Measurements from ENCODE around the gene MICU1.

Gene MICU1

DNA sequence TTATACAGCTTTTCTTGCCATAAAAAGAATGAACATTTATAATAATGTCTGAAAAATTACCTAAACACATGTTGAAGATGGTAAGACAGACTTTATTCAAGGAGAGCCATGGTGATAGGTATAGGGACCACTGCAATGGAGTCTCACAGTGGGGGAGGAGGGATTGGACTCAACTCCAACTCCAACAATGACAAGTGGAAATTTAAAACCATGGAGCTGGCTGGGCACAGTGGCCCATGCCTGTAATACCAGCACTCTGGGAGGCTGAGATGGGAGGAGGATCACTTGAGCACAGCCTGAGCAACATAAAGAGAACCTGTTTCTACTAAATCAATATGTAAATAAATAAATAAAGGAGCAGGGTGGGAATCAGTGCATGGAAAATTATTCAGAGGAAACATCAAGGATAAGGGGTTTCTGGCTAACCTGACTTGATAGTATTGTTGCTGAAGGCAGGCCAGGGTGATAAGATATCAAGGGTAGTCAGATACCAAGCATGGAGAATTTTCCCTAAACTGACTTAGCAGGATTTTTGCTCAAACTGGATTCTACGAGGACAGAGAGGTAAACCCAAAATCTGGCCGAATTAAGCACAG, 19.5 kb upstream of the MICU1 start:
- no peak overlapping the region for H3K4me3 ChIP-seq (ENCODE audit: low read depth, low read length)
- no peak for TF ChIP-seq CTCF (IDR thresholded peaks at IDR 0.05; ENCODE audit: low read depth, low read length)

DNA sequence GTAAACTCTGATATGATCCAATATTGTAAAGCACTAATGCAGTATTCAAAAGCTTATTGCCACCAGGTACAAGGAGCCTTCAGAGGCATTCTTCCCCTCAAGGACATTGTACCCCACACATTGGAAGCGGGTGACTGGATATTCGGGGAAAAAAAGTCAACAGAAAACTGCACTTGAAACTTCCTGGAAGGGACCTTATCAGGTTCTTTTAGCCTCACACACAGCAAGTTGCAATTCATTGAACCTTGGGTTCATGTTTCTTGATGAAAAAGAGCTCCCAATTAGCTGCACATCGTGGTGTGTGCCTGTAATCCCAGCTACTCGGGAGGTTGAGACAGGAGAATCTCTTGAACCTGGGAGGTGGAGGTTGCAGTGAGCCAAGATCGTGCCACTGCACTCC, 16.4 kb upstream of the MICU1 start:
- TF ChIP-seq CTCF (IDR thresholded peaks at IDR 0.05; ENCODE audit: low read depth, low read length), result no peak
- no peak overlapping the region for H3K4me3 ChIP-seq (ENCODE audit: low read depth, low read length)

GRCh38 chr10:72639441-72639873, 13.6 kb upstream of the MICU1 start:
- H3K4me3 ChIP-seq (ENCODE audit: low read depth, low read length), result no peak overlapping the region
- TF ChIP-seq CTCF (IDR thresholded peaks at IDR 0.05; ENCODE audit: low read depth, low read length), result no peak

- TF ChIP-seq CTCF (IDR thresholded peaks at IDR 0.05; ENCODE audit: low read depth, low read length), result no peak
- H3K4me3 ChIP-seq (ENCODE audit: low read depth, low read length), result no peak overlapping the region
Observed at GRCh38 chr10:72638586-72639440, 12.9 kb upstream of the MICU1 start.

DNA sequence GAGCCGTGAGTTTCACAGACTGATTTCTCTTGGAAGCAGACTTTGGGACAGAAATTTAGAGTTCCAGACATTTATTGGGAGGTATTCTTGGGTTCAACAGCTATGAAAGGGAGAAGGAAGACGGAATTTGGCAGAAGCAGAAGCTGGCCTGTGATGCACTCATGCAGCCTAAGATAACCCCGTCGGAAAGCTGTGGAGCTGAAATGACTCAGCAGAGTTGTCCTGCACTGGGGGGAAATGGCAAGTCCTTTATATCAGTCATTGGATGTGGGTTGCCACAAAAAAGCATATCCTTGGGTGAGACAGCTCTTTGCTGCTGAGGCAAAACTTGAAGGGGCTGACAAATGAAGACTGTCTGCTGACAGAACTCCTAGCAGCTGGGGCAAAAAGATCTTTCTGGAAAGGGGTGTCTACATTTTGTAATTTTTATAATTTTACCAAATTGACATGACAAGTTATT, 11.5 kb upstream of the MICU1 start:
- no peak for TF ChIP-seq CTCF (IDR thresholded peaks at IDR 0.05; ENCODE audit: low read depth, low read length)
- H3K4me3 ChIP-seq (ENCODE audit: low read depth, low read length), result no peak overlapping the region

DNA sequence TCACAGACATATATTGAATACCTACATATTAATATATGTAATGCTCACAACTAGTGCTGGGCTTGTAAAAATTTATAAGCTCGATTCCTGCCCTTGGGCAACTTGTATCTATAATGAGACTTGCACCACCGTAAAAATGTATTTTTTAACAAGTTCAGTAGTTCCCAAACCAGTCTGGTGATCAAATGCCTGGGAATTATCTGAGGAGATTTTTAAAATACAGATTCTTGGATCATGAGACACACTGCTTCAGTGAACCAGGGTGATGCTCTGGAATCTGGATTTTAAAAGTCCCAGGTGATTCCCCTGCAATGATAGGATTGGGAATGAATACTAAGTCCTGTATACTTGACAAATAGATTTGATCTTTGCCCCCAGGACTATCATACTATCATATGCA, 4.3 kb upstream of the MICU1 start:
- no peak overlapping the region for H3K4me3 ChIP-seq (ENCODE audit: low read depth, low read length)
- no peak for TF ChIP-seq CTCF (IDR thresholded peaks at IDR 0.05; ENCODE audit: low read depth, low read length)

DNA sequence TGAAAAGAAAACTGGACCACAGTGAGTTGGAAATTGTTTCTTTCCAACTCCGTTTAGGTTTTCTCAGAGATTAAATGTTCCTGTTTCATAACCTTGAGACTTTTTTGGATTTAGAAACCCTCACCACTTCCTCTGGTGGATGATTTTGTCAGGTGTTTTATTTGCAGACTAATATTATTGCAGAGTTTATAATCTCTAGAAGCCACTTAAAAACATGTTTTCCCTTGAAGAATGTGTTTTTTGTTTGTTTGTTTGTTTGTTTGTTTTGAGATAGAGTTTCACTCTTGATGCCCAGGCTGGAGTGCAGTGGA, 520 bp upstream of the MICU1 start:
- TF ChIP-seq CTCF (IDR thresholded peaks at IDR 0.05; ENCODE audit: low read depth, low read length), result no peak
- peak overlapping the region; percentile 95 for H3K4me3 ChIP-seq (ENCODE audit: low read depth, low read length)
